ENCODE measurements around the gene RBPJL. TPM values are rescaled to one million over a fixed set of nuclear protein-coding genes. Genes with fewer than 3 reads are reported as not detected.
A peak's percentile ranks its signal among the peaks of the same experiment; 100 is the strongest.

The RBPJL gene
- total and polyA plus RNA-seq, 2 of the 13 experiments (the other 11 are each of a cell fraction or from before 2014, with no cell fraction given) = not detected

GRCh38 chr20:45341939-45342854 is 35.6 kb downstream of the RBPJL start (continued):
- TF ChIP-seq ZNF556 (CRISPR knock-in tag; IDR thresholded peaks at IDR 0.05; ENCODE audit: borderline replicate concordance) (0 out of 2 replicates have a peak, but pooled peaks have one; percentile 20), ZNF605 (CRISPR knock-in tag; IDR thresholded peaks at IDR 0.05) (peak; percentile 77; the same call in 1 of the 2 replicates), TAF15 (IDR thresholded peaks at IDR 0.05; ENCODE audit: low read depth, low read length, poor library complexity, severe bottlenecking) (no peak), ZNF569 (CRISPR knock-in tag; IDR thresholded peaks at IDR 0.05; ENCODE audit: borderline replicate concordance) (no peak), TOPORS (CRISPR knock-in tag; IDR thresholded peaks at IDR 0.05) (0 out of 2 replicates have a peak, but pooled peaks have one; percentile 15), ZNF451 (CRISPR knock-in tag; IDR thresholded peaks at IDR 0.05) (peak; percentile 79; the same call in 1 of the 2 replicates), PHF21A (CRISPR knock-in tag; IDR thresholded peaks at IDR 0.05) (peak; percentile 91; the same call in 1 of the 2 replicates), ZNF264 (CRISPR knock-in tag; IDR thresholded peaks at IDR 0.05) (no peak), ZNF30 (CRISPR knock-in tag; IDR thresholded peaks at IDR 0.05) (no peak), HNRNPLL (IDR thresholded peaks at IDR 0.05; ENCODE audit: low read depth, low read length, poor library complexity, severe bottlenecking) (peak; percentile 47), ZBTB43 (CRISPR knock-in tag; conservative IDR thresholded peaks at IDR 0.05) (no peak; the same call in 1 of the 2 replicates), HOXA3 (CRISPR knock-in tag; IDR thresholded peaks at IDR 0.05) (peak; percentile 73), ZNF235 (CRISPR knock-in tag; IDR thresholded peaks at IDR 0.05; ENCODE audit: borderline replicate concordance) (peak; percentile 57; the same call in 1 of the 2 replicates), NKX3-1 (CRISPR knock-in tag; IDR thresholded peaks at IDR 0.05) (no peak), ZNF773 (CRISPR knock-in tag; IDR thresholded peaks at IDR 0.05; ENCODE audit: borderline replicate concordance) (no peak), NFE2 (CRISPR knock-in tag; IDR thresholded peaks at IDR 0.05) (no peak), ZNF530 (CRISPR knock-in tag; IDR thresholded peaks at IDR 0.05; ENCODE audit: low read depth) (no peak), GTF3A (CRISPR knock-in tag; conservative IDR thresholded peaks at IDR 0.05) (no peak), CBFB (CRISPR knock-in tag; IDR thresholded peaks at IDR 0.05) (no peak), NR2F6 (IDR thresholded peaks at IDR 0.05) (no peak; the same call in none of the 2 replicates), NR2F6 (CRISPR knock-in tag; IDR thresholded peaks at IDR 0.05) (peak; percentile 50; the same call in 1 of the 2 replicates), ZNF549 (CRISPR knock-in tag; IDR thresholded peaks at IDR 0.05) (no peak), ZNF512B (CRISPR knock-in tag; IDR thresholded peaks at IDR 0.05; ENCODE audit: borderline replicate concordance) (no peak; the same call in 1 of the 2 replicates), HNRNPH1 (optimal IDR thresholded peaks at IDR 0.05; ENCODE audit: low read depth, low read length) (no peak), TBX3 (IDR thresholded peaks at IDR 0.05; ENCODE audit: borderline replicate concordance) (no peak), SP5 (CRISPR knock-in tag; IDR thresholded peaks at IDR 0.05; ENCODE audit: borderline replicate concordance, low read depth) (peak; percentile 42; the same call in 1 of the 2 replicates), MEF2D (CRISPR knock-in tag; IDR thresholded peaks at IDR 0.05) (0 out of 2 replicates have a peak, but pooled peaks have one; percentile 25), MBD4 (IDR thresholded peaks at IDR 0.05; ENCODE audit: borderline replicate concordance, low read length) (no peak)

All from HepG2 (cell line).